SK-MEL-5 (cell line): ENCODE results near the gene LIPE. TPM values are rescaled to one million over a fixed set of nuclear protein-coding genes. Genes with fewer than 3 reads are reported as not detected.
A peak's percentile ranks its signal among the peaks of the same experiment; 100 is the strongest.

Experiments
- DNase-seq: peaks from one replicate; pipeline ENCODE4 v3.0.0-alpha.2; 2016; ENCODE audit warnings: low read depth, low spot score
- in situ Hi-C: cut with HindIII; loops from 2 replicates; pipeline ENCODE4 v1.10.0; 2016; ENCODE audit warnings: low sequenced_read_pairs, high pct_unique_total_duplicates, low pct_unique_long_range_greater_than_20kb
- total RNA-seq: library from RNA; depleted of rRNA; stranded (reverse); fragments of >200 nt; shearing (Covaris generic); gene quantifications from 2 replicates; pipeline ENCODE4 v1.2.3, GENCODE V29; 2014

The LIPE gene
- total RNA-seq, 1 experiment from 2014 or later: not detected

DNA sequence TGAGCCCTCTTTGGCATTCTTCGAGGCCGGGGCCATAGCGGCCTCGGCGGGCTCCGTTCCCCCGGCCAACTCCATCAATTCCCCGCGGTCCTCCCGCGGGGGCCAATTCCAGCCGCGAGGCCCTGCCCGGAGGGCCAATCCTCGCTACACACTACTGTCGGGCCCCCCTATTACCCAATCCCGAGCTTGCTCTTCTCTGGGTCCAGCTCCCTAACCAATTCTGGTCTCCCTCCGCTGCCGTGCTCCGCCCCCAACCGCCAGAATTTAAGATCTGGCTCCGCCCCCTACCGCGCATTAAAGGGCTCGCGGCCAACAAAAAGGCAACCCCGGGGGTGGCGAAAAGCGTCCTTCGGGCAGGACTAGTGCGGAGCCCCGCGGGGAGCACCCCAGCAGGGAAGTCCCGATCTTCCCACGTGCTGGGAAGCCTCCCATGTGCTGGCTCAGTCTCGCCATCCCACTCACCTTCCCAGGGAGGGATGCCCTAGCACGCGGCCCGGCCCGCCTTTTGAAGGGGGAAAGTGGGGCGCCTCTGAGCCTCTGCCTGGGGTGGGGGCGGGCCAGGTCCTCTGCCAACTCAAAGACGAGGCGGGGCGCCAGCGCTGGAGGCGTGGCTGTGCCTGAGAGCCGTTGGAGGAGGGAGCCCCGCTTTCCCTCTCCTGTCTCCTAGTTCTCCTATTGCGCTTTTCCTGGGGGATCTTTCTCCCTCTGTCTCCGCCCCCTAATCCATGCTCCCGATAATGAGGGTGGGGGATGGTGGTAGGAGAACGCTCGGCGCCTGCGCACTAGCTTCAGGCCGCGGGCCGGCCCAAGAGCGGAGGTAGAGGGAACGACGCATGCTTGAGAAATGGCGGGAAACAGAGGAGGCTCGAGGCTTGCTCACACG lies 3.5 kb downstream of the LIPE start:
- in situ Hi-C loops: no loop called here
- no peak for DNase-seq

- in situ Hi-C loops: no loop called here
- DNase-seq: no peak
These were observed 4.2 kb downstream of the LIPE start for GRCh38 chr19:42422901-42423461.

GRCh38 chr19:42422092-42422900 lies 4.9 kb downstream of the LIPE start:
- in situ Hi-C loops: no loop called here
- DNase-seq: no peak

DNA sequence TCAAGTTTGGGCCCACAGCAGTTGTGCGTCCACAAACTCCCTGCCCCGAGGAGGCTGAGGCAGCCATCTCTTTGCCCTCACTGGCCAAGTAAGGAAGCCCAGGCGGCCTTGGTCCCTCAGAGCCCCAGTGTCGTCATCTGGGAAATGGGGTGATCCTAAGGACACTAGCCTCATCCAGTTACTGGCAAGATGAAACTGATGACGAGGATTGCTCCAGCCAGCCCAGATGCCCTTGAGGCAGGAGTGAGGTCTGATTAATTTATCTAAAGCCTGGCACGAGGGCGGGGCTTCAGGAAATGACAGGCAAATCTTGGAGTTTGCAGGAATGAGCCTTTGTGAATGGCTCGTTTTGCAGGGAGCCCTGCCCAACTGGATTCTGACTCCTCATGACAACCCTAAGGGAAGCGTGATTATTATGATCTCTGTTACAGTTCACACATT lies 5.6 kb downstream of the LIPE start:
- in situ Hi-C loops: no loop called here
- peak; percentile 35 for DNase-seq

DNA sequence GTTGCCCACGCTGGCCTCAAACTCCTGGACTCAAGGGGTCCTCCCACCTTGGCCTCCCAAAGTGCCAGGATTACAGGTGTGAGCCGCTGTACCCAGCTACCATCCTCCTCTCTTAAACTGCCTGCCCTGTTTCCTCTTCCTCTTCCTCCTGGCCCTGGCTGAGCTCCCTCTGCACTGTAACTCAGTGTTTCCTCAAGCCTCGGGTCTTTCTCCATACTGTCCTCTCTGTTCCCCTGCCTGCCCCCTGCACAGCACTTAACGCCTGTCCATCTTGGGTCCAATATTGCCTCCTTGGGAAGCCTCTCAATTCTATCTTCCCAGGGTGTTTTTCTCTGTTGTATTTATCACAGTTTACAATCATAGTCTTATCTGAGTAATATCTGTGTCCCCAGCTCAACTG lies 6.1 kb downstream of the LIPE start:
- in situ Hi-C loops: no loop called here
- DNase-seq: no peak

DNA sequence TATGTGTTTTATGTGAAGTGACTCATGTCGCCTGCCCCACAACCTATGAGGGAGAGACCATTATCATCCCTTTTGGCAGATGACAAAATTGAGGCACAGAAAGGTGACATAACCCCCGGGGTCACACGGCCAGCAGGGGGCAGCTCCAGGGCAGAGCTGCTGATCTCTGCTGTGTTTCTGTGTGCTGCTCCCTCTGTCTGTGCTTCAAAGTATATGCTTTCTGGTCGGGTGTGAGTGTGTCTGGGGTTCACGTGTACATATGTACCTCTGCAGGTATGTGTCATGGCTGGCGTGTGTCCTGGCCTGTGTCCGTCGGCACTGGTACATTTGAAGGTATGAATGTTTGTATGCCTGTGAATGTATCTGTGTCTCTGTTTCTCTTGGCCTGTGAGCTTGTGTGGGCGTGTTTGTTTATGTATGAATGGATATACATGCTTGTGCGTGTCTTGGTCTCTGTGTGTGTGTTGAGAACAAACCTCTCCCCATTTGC lies 7.1 kb downstream of the LIPE start:
- in situ Hi-C loops: no loop called here
- DNase-seq: peak; percentile 69

DNA sequence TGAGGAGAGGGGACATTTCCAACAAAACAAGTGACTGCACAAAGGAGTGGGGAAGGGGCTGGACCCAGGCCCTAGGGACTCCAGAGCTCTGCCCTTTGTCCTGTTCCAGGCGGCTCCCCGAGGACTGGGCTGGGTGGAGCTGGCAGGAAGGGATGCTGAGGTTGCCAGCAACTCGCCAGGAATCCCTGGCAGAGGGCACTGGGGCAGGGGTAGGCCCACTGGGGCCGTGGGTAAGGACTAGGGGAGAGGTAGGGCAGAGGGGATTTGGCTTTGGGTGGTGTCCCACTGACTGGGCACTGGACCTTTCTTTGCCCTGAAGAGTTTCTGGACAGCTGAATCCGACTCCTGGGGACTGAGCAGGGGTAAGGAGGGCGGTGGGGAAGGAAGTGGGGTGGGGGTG lies 7.9 kb downstream of the LIPE start:
- DNase-seq: no peak
- in situ Hi-C loops: no loop called here

- no peak for DNase-seq
- in situ Hi-C loops: no loop called here
These were observed 14.5 kb downstream of the LIPE start for GRCh38 chr19:42412661-42413076.

DNA sequence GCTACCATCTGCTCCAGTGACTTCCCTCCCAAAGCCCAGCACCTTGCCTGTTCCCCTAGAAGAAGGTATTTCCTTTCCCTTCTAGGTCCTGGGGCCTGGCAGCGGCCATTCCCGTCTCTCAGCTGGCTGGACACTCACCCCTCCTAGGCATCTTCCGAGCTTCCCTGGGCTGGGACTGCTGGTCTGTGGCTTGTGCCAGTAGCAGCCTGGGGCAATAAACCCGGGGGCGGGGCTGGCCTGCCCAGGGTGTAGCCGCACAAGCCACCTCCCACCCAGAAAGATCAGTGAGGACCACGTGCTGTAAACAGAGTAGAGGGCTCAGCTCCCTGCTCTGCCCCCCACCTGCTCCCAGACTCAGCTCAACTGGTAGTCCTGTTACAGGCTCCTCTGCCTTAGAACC lies 15.0 kb downstream of the LIPE start:
- in situ Hi-C loops: no loop called here
- peak; percentile 39 for DNase-seq

GRCh38 chr19:42411581-42412178 lies 15.5 kb downstream of the LIPE start:
- in situ Hi-C loops: no loop called here
- no peak for DNase-seq

- DNase-seq: no peak
- in situ Hi-C loops: no loop called here
These were observed 16.8 kb downstream of the LIPE start for GRCh38 chr19:42410371-42410770.

DNA sequence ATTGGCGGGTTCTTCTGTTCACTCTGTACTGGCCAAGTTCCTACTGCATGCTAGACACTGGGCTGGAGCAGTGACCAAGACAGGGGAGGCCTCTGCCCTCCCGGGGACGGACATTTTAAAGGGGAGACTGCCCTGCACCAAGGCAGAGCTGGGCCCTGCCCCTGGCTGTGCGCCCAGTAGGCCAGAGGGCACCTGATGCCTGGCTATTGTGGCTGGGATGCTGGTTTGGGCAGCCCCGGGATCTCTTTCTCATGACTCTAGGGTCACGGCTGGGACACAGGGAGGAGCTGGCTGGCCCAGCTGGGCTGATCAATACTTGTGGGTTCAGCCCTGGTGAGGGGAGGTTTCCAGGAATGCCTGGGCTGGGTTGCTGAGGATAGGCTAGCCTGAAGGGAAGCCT lies 17.7 kb downstream of the LIPE start:
- no peak for DNase-seq
- in situ Hi-C loops: no loop called here

GRCh38 chr19:42407816-42408175 lies 19.4 kb downstream of the LIPE start:
- no peak for DNase-seq
- in situ Hi-C loops: no loop called here

DNA sequence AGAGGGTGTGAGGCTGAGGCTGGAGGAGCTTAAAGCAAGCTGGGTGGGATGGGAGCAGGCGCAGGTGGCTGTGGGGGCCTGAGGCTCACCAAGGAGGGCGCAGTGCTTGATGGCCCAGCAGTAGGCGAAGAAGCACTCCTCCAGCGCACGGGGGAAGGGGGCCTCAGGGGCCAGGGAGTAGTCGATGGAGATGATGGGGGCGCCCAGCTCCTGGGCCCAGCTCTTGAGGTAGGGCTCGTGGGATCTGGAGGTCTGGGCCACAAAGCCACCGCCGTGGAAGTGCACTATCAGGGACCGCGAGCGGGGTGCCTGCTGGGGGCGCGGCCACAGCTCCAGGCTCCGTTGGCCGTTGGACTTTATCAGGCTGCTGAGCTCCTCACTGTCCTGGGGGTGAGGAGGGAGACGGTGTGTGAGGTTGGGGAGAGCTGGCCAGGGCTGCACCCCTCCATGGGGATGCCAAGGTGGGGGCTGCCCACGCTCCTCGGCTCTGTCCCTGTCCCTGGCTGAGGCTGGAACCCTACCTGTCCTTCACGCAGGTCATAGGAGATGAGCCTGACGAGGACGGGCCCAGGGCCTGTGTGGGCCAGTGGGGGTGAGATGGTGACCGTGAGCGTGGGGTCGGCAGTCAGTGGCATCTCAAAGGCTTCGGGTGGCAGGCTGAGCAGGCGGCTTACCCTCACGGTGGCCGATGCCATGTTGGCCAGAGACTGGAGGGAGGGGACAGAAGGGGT lies 19.9 kb downstream of the LIPE start:
- DNase-seq: no peak
- in situ Hi-C loops: no loop called here

GRCh38 chr19:42406111-42406510 lies 21.1 kb downstream of the LIPE start:
- in situ Hi-C loops: no loop called here
- no peak for DNase-seq

DNA sequence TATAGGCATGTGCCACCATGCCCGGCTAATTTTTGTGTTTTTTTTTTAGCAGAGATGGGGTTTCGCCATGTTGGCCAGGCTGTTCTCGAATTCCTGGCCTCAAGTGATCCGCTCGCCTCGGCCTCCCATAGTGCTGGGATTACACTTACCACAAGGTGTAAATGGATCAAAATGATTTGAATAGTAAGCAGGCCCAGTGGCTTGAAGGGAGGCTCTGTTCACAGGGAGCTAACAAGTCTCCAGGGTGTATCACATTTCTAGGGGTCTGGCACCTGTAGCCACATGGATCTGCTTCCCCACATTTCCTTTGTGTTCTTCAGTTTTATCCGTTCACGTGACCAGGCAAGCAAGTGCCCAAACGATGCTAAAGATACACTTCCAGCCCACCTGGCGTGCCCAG lies 23.6 kb downstream of the LIPE start:
- in situ Hi-C loops: no loop called here
- DNase-seq: no peak

- in situ Hi-C loops: no loop called here
- DNase-seq: no peak
These were observed 24.6 kb downstream of the LIPE start for GRCh38 chr19:42402376-42403116.
